GM12874 (cell line): ENCODE results near the gene LRFN2.

Experiments used
- TF ChIP-seq, protein P1 (sequence below): IDR thresholded peaks from 2 replicates; pipeline ENCODE4 v1.5.1; 2011; ENCODE audit warnings: low read depth, mild to moderate bottlenecking, control low read depth, low read length, moderate library complexity; ENCODE audit not compliant: insufficient read depth

LRFN2 gene

DNA sequence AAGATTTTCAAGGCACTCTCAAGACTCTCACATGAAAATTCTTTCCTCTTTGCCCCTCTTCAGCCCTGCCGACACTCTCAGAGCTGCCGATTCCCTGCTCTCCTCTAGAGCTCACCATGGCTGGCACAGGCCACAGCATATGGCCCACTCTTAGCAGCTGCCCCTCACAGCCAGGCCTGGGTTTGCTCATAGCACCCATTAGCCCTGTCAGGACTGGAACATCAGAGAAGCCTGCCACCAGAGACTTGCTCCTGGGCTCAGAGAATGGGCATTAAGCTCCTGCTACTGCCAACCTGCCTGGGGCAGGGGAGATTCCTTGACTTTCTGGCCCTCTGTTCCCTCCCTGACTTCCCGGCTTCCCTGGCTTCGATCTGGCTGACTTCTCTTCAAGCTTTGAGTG, 96.7 kb downstream of the LRFN2 start:
- TF ChIP-seq, protein P1, sequence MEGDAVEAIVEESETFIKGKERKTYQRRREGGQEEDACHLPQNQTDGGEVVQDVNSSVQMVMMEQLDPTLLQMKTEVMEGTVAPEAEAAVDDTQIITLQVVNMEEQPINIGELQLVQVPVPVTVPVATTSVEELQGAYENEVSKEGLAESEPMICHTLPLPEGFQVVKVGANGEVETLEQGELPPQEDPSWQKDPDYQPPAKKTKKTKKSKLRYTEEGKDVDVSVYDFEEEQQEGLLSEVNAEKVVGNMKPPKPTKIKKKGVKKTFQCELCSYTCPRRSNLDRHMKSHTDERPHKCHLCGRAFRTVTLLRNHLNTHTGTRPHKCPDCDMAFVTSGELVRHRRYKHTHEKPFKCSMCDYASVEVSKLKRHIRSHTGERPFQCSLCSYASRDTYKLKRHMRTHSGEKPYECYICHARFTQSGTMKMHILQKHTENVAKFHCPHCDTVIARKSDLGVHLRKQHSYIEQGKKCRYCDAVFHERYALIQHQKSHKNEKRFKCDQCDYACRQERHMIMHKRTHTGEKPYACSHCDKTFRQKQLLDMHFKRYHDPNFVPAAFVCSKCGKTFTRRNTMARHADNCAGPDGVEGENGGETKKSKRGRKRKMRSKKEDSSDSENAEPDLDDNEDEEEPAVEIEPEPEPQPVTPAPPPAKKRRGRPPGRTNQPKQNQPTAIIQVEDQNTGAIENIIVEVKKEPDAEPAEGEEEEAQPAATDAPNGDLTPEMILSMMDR, result no peak

GRCh38 chr6:40489798-40490197, 97.4 kb downstream of the LRFN2 start:
- TF ChIP-seq, protein P1, result no peak

GRCh38 chr6:40486576-40486975, 100.6 kb downstream of the LRFN2 start:
- TF ChIP-seq, protein P1, result no peak

GRCh38 chr6:40485795-40486194, 101.4 kb downstream of the LRFN2 start:
- TF ChIP-seq, protein P1, result no peak

- TF ChIP-seq, protein P1, result no peak
Observed at GRCh38 chr6:40485300-40485699, 101.9 kb downstream of the LRFN2 start.

- TF ChIP-seq, protein P1, result no peak
Observed at GRCh38 chr6:40484066-40484465, 103.1 kb downstream of the LRFN2 start.

- TF ChIP-seq, protein P1, result no peak
Observed at GRCh38 chr6:40482532-40482931, 104.6 kb downstream of the LRFN2 start.

DNA sequence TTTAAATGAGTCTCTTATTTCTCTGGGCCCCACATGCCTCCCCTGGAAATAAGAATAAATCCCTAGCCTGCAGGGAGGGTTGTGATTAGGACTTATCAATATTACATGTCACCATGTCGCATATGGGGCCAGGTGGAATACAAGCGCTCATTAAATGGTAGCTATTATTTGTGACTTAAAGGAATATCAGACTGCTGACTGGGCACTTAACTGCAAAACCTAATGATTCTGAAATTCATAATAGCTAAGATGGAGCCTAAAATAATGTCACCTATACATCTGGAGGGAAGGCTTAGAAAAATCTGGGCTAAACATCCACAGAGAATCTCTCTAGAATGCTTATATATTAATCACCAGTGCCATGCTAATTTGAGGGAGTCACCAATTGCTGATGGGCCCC, 106.5 kb downstream of the LRFN2 start:
- TF ChIP-seq, protein P1, result no peak
